ENCODE data around the gene ATF7IP2.

Gene ATF7IP2

DNA sequence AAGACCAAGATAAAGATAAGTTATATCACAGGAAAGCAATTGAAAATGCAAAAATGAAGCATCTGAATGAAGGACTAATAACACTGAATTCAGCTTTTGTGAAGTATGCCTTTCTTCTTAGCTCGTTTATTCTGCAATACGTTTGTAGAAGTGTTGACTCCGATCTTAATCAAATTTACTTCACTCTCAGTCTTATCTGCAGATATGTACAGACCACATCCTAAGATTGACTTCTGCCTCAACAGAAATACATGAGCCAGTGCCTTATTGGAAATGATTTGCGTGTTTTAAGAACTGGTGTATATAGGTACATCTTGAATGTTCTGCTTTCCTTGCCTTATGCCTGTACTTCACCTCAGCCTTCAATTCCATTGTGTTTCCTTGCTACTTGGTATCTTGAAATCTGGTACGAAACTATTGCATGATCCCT, 1.3 kb downstream of the ATF7IP2 start:
- TF ChIP-seq, protein P1, sequence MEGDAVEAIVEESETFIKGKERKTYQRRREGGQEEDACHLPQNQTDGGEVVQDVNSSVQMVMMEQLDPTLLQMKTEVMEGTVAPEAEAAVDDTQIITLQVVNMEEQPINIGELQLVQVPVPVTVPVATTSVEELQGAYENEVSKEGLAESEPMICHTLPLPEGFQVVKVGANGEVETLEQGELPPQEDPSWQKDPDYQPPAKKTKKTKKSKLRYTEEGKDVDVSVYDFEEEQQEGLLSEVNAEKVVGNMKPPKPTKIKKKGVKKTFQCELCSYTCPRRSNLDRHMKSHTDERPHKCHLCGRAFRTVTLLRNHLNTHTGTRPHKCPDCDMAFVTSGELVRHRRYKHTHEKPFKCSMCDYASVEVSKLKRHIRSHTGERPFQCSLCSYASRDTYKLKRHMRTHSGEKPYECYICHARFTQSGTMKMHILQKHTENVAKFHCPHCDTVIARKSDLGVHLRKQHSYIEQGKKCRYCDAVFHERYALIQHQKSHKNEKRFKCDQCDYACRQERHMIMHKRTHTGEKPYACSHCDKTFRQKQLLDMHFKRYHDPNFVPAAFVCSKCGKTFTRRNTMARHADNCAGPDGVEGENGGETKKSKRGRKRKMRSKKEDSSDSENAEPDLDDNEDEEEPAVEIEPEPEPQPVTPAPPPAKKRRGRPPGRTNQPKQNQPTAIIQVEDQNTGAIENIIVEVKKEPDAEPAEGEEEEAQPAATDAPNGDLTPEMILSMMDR (conservative IDR thresholded peaks at IDR 0.05), result no peak
- no peak for TF ChIP-seq ZFX (IDR thresholded peaks at IDR 0.05)
- no peak overlapping the region for H3K27ac ChIP-seq

DNA sequence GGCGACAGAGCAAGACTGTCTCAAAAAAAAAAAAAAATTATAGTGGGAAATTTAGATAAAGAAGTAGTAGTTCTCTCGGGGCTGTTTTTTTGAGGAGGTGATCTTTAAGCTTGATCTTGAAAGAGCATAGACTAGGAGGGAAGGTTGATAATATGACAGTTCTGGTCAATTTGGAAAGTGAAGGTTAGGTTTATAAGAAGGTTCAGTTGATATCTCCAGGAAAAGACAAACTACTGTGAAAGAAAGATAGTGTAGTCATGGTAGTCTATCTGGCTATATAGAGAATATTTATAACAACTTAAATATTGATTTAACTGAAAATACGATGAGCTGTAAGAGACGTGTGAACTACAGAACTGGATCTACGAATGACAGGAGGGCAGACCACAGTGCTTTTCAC, 3.1 kb downstream of the ATF7IP2 start:
- TF ChIP-seq, protein P1 (conservative IDR thresholded peaks at IDR 0.05), result no peak
- no peak overlapping the region for H3K27ac ChIP-seq

DNA sequence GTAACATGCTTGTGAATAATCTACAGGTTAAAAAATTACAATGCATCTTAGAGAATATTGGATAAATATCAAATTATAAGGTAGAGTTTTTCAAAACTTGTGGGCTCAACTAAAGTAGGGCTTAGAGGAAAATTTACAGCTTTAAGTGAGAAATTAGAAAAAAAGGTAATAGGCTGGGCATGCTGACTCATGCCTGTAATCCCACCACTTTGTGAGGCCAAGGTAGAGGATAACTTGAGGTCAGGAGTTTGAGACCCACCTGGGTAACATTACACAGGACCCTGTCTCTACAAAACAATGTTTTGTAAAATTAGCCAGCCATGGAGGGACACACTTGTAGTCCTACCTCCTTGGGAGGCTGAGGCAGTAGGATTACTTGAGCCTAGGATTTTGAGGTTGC, 4.5 kb downstream of the ATF7IP2 start:
- H3K27ac ChIP-seq, result no peak overlapping the region
- TF ChIP-seq, protein P1 (conservative IDR thresholded peaks at IDR 0.05), result no peak
- TF ChIP-seq ZFX (IDR thresholded peaks at IDR 0.05), result no peak

DNA sequence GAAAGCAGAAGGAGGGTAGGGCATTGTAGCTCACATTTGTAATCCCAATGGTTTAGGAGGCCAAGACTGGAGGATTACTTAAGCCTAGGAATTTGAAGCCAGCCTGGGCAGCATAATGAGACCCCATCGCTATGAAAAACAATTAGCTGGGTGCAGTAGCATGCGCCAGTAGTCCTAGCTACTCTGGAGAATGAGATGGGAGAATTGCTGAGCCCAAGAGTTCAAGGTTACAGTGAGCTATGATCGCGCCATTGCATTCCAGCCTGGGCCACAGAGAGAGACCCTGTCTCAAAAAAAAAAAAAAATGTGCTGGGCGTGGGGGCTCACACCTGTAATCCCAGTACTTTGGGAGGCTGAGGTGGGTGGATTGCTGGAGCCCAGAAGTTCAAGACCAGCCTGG, 5.0 kb downstream of the ATF7IP2 start:
- TF ChIP-seq ZFX (IDR thresholded peaks at IDR 0.05), result no peak
- TF ChIP-seq, protein P1 (conservative IDR thresholded peaks at IDR 0.05), result no peak
- no peak overlapping the region for H3K27ac ChIP-seq

DNA sequence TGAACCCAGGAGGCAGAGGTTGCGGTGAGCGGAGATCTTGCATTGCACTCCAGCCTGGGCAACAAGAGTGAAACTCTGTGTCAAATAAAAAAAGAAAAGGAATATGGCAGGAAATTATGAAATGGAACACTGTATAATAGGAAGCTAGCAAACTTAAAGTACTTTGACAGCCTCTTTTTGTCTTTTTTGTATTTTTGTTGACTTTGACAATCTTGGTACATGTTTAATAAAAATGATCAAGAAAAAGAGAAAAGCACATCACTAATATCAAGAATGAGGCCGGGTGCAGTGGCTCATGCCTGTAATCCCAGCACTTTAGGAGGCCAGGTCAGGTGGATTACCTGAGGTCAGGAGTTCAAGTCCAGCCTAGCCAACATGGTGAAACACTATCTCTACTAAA, 5.5 kb downstream of the ATF7IP2 start:
- TF ChIP-seq, protein P1 (conservative IDR thresholded peaks at IDR 0.05), result no peak
- TF ChIP-seq ZFX (IDR thresholded peaks at IDR 0.05), result no peak

DNA sequence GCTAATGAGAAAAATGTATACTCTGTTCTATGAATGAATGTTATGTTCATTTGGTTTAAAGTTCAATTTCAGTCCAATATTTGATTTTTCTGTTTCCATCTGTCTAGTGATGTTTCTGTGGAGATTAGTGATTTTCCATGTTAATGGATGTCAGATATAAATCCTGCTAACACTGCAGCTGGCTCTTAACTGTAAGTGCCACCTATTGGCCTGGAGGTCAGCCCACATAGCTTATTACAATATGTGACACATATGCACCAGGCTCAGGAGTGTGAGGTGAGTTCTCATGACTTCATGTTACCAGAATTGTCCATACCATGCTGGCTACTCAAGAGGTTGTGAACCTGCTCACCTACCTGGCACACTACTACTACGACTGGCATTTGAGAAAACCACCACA, 17.1 kb downstream of the ATF7IP2 start:
- TF ChIP-seq, protein P1 (conservative IDR thresholded peaks at IDR 0.05), result no peak
- no peak for TF ChIP-seq ZFX (IDR thresholded peaks at IDR 0.05)
- no peak overlapping the region for H3K27ac ChIP-seq

More for the DNA sequence above, 5.5 kb downstream of the ATF7IP2 start:
- H3K27ac ChIP-seq, result no peak overlapping the region

DNA sequence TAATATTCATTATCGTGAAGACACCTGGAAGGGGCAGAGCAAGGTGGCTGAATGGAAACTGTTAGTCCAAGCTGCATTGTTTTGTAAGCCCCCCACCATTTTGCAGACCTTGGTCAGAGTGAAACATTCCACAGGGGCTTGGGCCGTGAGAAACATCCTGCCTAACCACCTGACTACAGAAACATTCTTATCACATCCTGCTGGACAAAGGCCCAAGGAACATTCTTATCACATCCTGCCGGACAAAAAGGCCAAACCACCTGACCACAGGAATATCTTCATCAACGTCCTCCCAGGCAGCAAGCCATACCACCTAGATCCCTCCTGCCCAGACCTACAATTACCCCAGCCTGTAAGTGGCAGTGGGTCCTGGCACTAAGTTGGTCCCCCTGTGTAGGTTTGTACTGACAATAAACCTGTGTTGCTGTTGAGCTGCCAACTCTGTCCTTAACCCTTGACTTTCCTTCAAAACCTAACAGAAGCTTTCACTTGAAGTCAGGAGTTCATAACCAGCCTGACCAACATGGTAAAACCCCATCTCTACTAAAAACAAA, 19.6 kb downstream of the ATF7IP2 start:
- no peak for TF ChIP-seq ZFX (IDR thresholded peaks at IDR 0.05)
- TF ChIP-seq, protein P1 (conservative IDR thresholded peaks at IDR 0.05), result no peak
- H3K27ac ChIP-seq, result no peak overlapping the region
